HG02852 (cell line): ENCODE measurements around the gene SLC22A9.

Experiments used
- ATAC-seq: cut with Tn5 transposase; IDR thresholded peaks from one replicate; pipeline ENCODE4 v1.9.1; 2021; ENCODE audit warnings: mild to moderate bottlenecking, moderate library complexity; ENCODE audit not compliant: unreplicated experiment

The SLC22A9 gene

GRCh38 chr11:63443714-63444113, 74.1 kb downstream of the SLC22A9 start:
- no peak for ATAC-seq

- ATAC-seq = no peak
Observed at GRCh38 chr11:63444160-63444559, 74.6 kb downstream of the SLC22A9 start.

- ATAC-seq = no peak
Observed at GRCh38 chr11:63445118-63445517, 75.5 kb downstream of the SLC22A9 start.

- no peak for ATAC-seq
Observed at GRCh38 chr11:63445720-63446119, 76.1 kb downstream of the SLC22A9 start.

GRCh38 chr11:63448646-63449045, 79.1 kb downstream of the SLC22A9 start:
- ATAC-seq = no peak

GRCh38 chr11:63459586-63459985, 90.0 kb downstream of the SLC22A9 start:
- no peak for ATAC-seq
